ENCODE data around the gene CXCL14.

CXCL14 gene

GRCh38 chr5:135598691-135599395 is 20.1 kb upstream of the CXCL14 start:
- no peak for DNase-seq (ENCODE audit: low read depth)

GRCh38 chr5:135596788-135597187 is 18.0 kb upstream of the CXCL14 start:
- no peak overlapping the region for H3K4me3 ChIP-seq (ENCODE audit: low read depth, low read length)
- no peak for DNase-seq (ENCODE audit: low read depth)

More at GRCh38 chr5:135598691-135599395, 20.1 kb upstream of the CXCL14 start:
- no peak overlapping the region for H3K4me3 ChIP-seq (ENCODE audit: low read depth, low read length)

GRCh38 chr5:135596157-135596763 is 17.5 kb upstream of the CXCL14 start:
- H3K4me3 ChIP-seq (ENCODE audit: low read depth, low read length): no peak overlapping the region
- no peak for DNase-seq (ENCODE audit: low read depth)

- DNase-seq (ENCODE audit: low read depth): no peak
- no peak overlapping the region for H3K4me3 ChIP-seq (ENCODE audit: low read depth, low read length)
Measured at GRCh38 chr5:135594416-135594960, 15.7 kb upstream of the CXCL14 start.

- no peak overlapping the region for H3K4me3 ChIP-seq (ENCODE audit: low read depth, low read length)
- no peak for DNase-seq (ENCODE audit: low read depth)
Measured at GRCh38 chr5:135593886-135594285, 15.1 kb upstream of the CXCL14 start.

- DNase-seq (ENCODE audit: low read depth): no peak
- no peak overlapping the region for H3K4me3 ChIP-seq (ENCODE audit: low read depth, low read length)
Measured at GRCh38 chr5:135593141-135593540, 14.3 kb upstream of the CXCL14 start.

GRCh38 chr5:135592312-135593045 is 13.7 kb upstream of the CXCL14 start:
- DNase-seq (ENCODE audit: low read depth): no peak
- H3K4me3 ChIP-seq (ENCODE audit: low read depth, low read length): no peak overlapping the region

GRCh38 chr5:135591277-135591676 is 12.5 kb upstream of the CXCL14 start:
- no peak for DNase-seq (ENCODE audit: low read depth)
- H3K4me3 ChIP-seq (ENCODE audit: low read depth, low read length): no peak overlapping the region

GRCh38 chr5:135589152-135589551 is 10.4 kb upstream of the CXCL14 start:
- DNase-seq (ENCODE audit: low read depth): no peak
- no peak overlapping the region for H3K4me3 ChIP-seq (ENCODE audit: low read depth, low read length)

GRCh38 chr5:135587721-135588663 is 9.2 kb upstream of the CXCL14 start:
- no peak for DNase-seq (ENCODE audit: low read depth)
- no peak overlapping the region for H3K4me3 ChIP-seq (ENCODE audit: low read depth, low read length)

GRCh38 chr5:135584918-135585317 is 6.1 kb upstream of the CXCL14 start:
- no peak overlapping the region for H3K4me3 ChIP-seq (ENCODE audit: low read depth, low read length)
- no peak for DNase-seq (ENCODE audit: low read depth)

GRCh38 chr5:135584276-135584675 is 5.5 kb upstream of the CXCL14 start:
- no peak for DNase-seq (ENCODE audit: low read depth)
- H3K4me3 ChIP-seq (ENCODE audit: low read depth, low read length): no peak overlapping the region

GRCh38 chr5:135582099-135582781 is 3.4 kb upstream of the CXCL14 start:
- no peak for DNase-seq (ENCODE audit: low read depth)
- H3K4me3 ChIP-seq (ENCODE audit: low read depth, low read length): no peak overlapping the region

GRCh38 chr5:135578305-135578684 is 496 bp downstream of the CXCL14 start:
- DNase-seq (ENCODE audit: low read depth): no peak
- peak overlapping the region; percentile 25 for H3K4me3 ChIP-seq (ENCODE audit: low read depth, low read length)

GRCh38 chr5:135577421-135577820 is 1.4 kb downstream of the CXCL14 start:
- DNase-seq (ENCODE audit: low read depth): no peak
- no peak overlapping the region for H3K4me3 ChIP-seq (ENCODE audit: low read depth, low read length)

- no peak overlapping the region for H3K4me3 ChIP-seq (ENCODE audit: low read depth, low read length)
- no peak for DNase-seq (ENCODE audit: low read depth)
Measured at GRCh38 chr5:135576075-135576599, 2.7 kb downstream of the CXCL14 start.

GRCh38 chr5:135574493-135574892 is 4.3 kb downstream of the CXCL14 start:
- H3K4me3 ChIP-seq (ENCODE audit: low read depth, low read length): no peak overlapping the region
- no peak for DNase-seq (ENCODE audit: low read depth)

- no peak for DNase-seq (ENCODE audit: low read depth)
Measured at GRCh38 chr5:135571902-135572301, 6.9 kb downstream of the CXCL14 start.

More at GRCh38 chr5:135571902-135572301, 6.9 kb downstream of the CXCL14 start:
- H3K4me3 ChIP-seq (ENCODE audit: low read depth, low read length): no peak overlapping the region

All from skeletal muscle cell (primary cell).